GM19372 (cell line): ENCODE results near the gene MICB.
"Not testable (repeated sequence)": the region's sequence is repeated elsewhere in the genome, so short reads cannot be mapped to it uniquely, and the experiment has no call there.

Source experiments
- ATAC-seq: cut with Tn5 transposase; IDR thresholded peaks from one replicate; pipeline ENCODE4 v1.9.1; 2021; ENCODE audit warnings: mild to moderate bottlenecking, low read depth, moderate library complexity; ENCODE audit not compliant: unreplicated experiment

MICB gene

DNA sequence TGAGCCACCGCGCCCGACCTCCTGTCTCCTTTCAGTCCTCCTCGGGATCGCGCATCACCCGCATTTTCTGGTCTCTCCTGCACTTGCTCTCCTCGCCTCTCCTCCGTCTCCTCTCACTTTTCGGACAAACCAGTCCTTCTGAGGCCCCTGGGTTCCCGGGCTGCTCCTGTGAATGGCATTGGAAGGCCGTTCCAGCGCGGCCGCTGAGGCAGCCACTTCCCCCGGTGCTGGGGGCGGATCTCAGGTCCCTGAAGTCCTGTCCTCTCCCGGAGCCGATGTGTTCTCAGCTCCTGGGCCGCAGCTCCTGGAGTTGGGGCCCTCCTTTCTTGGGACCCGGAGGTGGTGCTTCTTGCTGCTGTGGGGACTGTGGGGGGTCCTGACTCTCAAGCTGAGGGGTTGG lies 803 bp downstream of the MICB start:
- ATAC-seq = no peak

DNA sequence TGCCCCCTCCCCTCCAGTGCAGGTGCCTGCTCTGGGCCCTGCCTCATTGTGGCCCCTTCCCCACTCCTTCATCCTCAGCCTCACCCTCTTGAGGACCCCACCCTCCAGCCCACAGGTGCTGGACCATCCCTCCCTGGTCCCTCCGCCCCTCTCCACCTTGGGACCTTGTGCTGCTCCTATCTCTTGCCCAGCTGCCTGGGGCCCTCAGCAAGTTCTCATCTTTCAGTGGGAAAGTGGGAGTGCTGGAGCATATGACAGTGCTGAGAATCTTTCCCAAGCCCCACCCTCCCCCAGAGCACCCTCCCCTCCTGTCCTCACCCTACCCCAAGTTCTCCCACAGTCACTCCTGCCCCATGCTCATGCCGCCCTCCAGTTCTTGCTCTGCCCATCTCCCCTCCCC lies 1.7 kb downstream of the MICB start:
- ATAC-seq = not testable (repeated sequence)

DNA sequence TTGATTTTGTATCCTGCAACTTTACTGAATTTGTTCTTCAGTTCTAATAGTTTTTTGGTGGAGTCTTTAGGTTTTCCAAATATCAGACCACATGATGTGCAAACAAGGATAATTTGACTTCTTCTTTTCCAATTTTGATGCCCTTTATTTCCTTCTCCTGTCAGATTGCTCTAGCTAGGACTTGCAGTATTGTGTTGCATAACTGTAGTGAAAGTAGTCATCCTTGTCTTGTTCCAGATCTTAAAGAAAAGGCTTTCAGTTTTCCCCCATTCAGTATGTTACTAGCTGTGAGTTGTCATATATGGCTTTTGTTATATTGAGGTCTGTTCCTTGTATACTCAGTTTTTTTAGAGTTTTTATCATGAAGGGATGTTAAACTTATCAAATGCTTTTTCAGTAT lies 4.6 kb downstream of the MICB start:
- ATAC-seq = no peak

DNA sequence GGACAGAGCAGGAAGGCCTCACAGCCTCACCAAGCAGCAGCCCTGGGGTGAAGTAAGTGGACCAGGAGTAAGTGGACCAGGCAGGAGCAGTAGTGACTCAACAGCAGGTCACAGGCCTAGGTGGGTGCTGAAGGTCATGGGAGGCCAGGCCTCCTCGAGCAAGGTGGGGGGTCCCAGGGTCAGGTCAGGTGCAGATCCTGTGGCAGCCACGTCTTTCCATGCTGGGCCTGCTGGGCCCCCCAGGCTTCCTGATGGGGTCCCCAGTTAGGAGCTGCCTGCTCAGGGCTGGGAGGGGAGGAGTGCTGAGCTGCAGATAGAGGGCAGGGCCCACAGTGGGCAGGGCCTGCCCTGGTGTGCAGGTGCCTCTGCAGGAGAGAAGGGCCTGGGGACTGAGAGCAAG lies 11.1 kb downstream of the MICB start:
- ATAC-seq = not testable (repeated sequence)

DNA sequence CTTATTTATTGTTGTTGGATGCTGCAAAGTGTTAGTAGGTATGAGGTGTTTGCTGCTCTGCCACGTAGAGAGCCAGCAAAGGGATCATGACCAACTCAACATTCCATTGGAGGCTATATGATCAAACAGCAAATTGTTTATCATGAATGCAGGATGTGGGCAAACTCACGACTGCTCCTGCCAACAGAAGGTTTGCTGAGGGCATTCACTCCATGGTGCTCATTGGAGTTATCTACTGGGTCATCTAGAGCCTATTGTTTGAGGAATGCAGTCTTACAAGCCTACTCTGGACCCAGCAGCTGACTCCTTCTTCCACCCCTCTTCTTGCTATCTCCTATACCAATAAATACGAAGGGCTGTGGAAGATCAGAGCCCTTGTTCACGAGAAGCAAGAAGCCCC lies 12.1 kb downstream of the MICB start:
- no peak for ATAC-seq

DNA sequence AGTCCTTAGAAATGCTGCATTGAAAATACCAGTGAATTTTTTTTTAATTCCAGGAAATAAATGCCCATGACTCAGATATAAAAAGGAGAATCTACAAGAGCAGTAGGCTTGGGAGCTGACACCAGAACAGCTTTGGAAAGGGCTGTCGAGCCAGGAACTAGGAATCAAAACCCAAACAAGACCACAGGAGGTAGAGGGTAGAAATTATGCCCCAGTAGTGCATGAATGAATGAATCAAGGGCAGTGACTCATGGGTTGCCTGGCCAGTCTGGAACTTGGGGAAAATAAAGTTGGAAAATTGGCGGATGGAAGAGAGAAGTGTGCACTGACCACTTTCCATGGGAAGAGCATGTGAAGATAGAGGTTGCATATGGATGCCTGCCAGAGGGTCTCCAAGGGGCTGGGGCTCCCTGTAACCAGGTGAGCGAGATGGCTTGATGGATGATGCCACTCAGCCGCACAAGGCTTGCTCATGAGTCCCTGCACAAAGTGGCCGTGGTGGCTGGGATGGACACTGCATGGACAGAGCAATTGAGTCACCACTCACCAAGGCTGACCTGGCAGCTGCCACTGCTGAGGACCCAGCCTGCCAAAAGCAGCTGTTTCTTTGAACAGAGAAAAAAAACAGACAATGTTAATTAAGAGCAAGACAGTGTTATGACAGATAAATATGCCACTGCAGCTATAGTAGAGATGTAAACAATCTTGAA lies 15.7 kb downstream of the MICB start:
- ATAC-seq = no peak

DNA sequence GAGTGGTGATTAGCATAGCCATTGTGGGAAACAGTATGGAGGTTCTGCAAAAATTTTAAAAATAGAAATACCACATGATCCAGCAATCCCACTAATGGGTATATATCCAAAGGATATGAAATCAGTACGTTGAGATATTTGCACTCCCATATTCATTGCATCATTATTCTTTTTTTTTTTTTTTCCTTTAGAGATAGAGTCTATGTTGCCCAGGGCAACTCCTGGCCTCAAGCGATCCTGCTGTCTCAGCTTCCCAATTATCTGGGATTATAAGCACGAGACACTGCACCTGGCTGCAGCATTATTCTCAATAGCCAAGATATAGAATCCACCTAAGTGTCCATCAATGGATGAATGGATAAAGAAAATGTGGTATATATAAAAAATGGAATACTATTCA lies 23.9 kb downstream of the MICB start:
- ATAC-seq = no peak

DNA sequence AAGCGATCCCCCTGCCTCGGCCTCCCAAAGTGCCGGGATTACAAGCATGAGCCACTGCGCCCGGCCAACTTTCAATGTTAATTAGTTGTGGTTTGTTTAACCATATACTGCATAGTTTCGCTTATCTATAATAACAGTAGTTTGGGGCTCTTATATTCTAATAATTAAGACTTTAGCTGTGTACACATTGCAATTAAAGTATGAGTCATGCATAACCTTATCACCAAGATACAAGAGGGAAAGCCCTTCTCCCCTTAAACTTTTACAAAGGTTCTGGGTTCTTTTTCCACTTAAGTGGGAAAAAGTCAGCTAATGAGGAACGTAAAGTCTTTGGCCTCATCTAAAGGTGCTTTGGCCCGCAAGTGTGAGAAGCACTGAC lies 27.6 kb downstream of the MICB start:
- ATAC-seq = no peak

DNA sequence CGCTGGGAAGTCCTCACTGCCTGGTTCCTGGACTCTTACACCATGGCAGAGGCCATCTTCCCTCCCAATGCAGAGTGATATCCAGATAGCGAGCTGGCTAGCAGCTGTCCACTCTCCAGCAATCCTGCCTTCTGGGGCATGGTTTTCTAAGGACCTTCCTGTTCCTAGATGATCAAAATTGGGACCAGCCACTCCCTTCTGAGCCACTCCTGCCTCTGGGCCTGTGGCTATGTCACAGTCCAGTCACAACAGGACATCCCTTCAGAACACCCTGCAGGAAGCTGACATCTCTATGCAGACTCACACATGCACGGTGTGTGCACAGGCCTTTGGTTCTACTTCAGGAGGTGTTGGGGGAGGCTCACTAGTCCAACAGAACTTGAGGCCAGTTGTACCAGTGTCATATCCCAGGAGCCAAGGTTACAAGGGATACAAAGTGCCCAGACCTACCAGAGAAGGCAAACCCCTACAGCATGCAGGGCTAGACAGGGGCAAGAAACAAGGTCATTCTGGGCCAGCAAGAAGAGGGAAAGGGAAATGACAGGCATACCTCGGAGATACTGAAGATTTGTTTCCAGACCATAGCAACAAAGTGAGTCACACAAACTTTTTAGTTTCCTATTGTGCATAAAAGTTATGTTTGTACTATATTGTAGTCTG lies 28.1 kb downstream of the MICB start:
- no peak for ATAC-seq

DNA sequence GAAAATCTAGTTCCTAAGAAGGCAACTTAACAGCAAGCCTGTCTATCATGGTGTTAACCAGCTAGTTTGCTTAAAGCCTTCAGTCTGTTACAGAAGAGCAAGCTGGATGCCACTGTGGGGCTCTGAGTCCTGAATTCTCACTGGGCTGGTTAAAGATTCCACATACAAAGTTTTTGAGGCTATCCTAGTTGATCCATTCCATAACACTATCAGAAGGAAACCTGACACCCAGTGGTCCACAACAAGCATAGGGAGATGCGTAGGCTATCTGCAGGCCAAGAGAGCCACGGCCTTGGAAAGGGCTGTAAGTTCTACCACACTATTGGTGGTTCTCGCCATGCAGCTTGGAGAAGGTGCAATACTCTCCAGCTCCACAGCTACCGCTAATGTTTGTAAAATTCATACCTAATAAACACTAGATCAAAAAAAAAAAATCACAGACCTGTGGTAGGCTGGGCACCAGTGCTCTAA lies 30.4 kb downstream of the MICB start:
- no peak for ATAC-seq

DNA sequence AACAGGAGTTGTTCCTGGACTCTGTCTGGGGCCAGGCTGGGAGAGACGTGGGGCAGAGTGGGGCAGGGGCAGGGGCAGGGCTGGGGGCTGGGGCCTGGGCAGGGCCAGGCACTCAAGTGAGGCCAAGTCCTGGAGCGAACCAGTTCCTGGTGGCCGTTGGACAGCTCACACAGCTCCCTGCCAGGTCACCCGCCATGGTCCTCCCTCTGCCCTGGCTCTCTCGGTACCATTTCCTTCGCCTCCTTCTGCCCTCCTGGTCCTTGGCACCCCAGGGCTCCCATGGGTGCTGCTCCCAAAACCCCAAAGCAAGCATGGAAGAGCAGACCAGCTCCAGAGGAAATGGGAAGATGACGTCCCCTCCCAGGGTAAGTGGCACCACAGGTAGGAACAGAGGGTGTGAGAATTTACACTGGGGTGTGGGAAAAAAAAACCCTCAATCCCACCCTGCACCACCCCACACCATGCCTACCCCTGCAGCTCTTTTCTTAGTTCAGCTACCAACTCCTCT lies 30.9 kb downstream of the MICB start, which contains the start of gene MCCD1:
TSS of gene MCCD1 (plus strand) at position 142 of the 508 bp plus-strand sequence. CDS start at position 195, 53 bp downstream.
- ATAC-seq = no peak

DNA sequence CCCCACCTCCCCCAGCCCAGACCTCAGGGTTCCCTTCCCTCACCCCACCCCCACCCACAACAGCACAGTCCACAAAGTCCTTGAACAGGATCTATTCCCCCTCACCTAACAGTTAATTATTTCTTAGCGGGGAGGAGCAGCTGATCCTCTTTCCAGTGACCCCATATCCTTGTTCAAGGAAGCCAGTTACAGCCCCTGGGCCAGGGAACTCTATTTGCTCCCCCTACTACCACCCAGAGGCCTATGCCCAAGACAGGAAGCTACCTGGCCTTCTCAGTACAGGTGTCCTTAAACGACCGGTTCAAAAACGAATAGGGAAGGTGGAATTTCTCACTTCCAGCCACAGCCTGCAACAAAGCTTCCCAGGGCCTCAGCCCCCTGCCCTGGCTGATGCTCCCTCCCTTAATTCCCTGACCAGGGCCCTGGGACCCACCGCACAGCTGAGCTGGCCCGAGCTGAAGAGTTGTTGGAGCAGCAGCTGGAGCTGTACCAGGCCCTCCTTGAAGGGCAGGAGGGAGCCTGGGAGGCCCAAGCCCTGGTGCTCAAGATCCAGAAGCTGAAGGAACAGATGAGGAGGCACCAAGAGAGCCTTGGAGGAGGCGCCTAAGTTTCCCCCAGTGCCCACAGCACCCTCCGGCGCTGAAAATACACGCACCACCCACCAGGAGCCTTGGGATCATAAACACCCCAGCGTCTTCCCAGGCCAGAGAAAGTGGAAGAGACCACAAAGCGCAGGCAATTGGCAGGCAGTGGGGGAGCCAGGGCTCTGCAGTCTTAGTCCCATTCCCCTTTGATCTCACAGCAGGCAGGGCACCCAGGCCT lies 31.6 kb downstream of the MICB start:
- ATAC-seq = no peak

DNA sequence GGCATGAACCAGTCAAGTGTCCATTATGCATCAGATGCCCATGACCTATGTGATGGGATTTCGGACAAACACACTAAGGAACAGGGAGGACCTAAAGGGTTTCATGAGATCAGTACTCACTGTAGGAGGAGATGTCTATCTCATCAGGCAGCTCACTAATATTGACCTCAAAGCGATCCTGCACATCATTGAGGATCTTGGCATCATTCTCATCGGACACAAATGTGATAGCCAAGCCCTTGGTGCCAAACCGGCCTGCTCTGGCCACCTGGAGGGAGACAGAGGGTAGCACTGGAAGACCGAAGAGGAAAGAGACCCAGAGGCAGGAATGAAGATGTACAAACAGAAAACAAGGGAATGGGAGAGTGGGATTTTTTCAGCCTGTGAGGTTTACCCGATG lies 32.7 kb downstream of the MICB start:
- no peak for ATAC-seq

DNA sequence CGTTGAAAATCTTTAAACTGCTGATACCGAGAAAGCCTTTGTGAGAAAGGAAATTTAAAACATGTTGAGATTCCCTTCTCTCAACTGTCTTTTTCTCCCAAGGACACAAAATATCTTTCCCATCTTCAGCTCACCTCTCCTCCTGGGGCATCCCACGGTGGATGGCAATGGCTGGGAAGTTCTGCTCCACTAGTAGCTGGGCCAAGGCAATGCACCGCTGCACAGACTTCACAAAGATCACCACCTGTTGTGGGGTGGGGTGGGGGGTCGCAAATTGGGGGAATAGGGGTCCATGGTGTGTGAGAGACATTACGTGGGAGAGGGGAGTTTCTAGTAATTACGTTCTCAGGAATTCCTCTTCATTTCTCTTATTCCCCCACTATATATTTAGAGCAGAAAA lies 33.2 kb downstream of the MICB start:
- ATAC-seq = no peak

DNA sequence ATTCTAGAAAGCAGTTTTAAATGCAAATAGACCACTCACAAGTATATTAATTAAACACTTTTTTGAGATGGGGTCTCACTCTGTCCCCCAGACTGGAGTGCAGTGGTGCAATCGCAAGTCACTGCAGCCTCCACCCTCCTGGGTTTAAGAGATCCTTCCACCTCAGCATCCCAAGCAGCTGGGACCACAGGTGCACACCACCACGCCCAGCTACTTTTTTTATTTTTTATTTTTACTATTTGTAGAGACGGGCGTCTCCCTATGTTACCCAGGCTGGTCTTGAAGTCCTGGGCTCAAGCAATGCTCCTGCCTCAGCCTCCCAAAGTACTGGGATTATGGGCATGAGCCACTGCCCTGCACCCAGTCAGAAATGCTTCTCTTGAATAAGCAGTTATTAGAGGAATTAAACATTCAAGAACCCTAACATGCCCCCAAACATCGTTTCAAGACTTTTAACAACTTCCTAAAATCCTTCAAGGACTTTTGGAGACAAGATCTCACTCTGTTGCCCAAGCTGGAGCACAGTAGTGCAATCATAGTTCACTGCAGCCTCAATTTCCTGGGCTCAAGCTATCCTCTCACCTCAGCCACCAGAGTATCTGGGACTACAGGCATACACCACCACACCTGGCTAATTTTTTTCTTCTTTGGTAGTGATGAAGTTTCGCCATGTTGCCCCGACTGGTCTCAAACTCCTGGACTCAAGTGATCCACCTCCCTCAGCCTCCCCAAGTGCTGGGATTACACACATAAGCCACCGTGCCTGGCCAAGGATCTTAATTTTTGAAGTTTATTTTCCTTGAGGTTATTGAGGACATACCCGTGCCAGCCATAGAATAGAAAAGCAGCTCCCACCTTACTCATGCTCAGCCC lies 34.1 kb downstream of the MICB start:
- ATAC-seq = no peak

DNA sequence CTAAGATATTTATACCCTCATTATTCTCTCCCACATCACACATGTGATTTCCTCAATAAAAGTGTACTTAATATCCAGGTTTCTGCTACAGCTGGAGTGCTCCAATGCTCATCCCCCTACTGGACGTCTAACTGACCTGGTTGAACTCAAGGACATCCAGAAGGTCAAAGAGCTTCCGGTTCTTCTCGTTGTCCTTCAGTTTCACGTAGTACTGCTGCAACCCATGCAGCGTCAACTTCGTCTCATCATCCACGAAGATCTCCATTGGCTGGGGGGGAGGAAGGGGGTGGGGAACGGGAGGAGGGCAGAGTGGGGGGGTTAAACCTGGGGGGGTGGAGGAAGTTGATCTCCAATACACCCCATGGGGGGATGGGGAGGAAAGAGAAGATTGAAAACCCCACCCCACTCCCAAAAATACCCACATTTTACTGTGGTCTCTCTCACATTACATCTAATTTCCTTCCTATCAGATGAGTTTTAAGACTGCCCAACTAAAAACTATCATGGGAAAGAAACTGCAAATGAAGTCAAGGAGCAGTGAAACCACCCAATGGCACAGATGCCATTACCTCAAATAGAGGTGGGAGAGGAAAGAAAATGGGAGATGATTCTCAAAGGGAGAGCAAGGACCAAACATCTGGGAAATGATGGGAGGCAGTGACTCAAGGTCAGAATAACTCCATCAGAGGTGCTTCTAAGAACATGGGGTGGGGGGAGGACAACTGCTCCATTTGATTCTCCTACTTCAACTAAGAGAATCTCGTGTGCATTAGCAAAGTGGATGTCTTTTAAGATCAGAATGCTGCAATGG lies 34.9 kb downstream of the MICB start:
- ATAC-seq = no peak

DNA sequence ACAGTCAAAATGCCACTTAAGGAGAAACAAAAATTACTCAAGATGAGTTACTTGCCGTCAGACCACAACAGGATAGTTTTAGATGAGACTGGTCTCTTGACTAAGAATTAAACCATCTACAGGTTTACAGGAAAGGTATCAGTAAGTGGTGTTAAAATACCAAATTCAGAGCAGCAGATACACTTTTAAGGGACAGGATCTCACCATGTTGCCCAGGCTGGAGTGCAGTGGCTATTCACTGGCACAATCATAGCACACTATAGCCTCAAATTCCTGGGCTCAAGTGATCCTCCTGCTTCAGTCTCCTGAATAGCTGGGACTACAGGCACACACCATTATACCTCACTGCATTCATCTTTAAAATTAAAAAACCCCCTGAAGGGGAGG lies 35.5 kb downstream of the MICB start:
- no peak for ATAC-seq

DNA sequence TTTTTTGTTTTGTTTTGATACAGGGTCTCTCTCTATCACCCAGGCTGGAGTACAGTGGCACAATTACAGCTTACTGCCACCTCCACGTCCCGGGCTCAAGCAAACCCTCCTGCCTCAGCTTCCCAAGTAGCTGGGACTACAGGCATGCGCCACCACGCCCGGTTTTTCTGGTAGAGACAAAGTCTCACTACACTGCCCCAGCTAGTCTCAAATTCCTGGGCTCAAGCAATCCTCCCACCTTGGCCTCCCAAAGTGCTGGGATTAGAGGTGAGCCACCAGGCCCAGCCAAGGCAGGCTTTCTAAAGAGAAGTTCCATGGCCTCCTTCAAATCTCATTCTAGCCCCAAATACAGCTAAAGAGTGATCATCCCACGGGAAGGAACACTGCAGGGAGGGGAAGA lies 36.1 kb downstream of the MICB start:
- no peak for ATAC-seq

DNA sequence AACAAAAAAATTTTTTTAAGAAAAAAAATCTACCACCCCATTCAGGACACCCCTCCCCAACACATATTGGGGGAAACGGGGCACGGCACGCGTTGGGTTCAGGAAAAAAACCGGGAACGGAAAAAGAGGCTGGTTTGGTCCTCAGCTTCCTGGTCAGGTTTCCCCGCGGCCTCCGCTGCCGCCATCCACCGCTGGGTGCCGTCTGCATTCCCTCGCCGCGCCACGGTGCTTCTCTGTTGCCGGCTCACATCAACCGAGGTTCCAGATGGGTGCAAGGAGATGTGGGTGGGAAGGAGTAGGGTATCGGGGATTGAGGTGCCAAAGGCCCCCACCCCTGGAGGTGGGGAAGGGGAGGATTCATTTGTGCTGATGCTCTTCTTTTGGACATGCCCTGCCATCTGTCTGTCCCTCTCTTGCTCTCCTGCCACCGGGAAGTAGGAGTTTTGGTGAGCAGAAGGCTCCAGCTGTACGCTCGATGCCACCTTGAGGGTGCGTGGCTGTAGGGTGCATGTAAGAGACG lies 36.6 kb downstream of the MICB start:
- no peak for ATAC-seq
